ENCODE measurements around the gene CACNA1G. TPM values are rescaled to one million over a fixed set of nuclear protein-coding genes. Genes with fewer than 3 reads are reported as not detected.

Gene CACNA1G
- 0.07 TPM in 1 of 2 replicates, not detected in the other for total RNA-seq

DNA sequence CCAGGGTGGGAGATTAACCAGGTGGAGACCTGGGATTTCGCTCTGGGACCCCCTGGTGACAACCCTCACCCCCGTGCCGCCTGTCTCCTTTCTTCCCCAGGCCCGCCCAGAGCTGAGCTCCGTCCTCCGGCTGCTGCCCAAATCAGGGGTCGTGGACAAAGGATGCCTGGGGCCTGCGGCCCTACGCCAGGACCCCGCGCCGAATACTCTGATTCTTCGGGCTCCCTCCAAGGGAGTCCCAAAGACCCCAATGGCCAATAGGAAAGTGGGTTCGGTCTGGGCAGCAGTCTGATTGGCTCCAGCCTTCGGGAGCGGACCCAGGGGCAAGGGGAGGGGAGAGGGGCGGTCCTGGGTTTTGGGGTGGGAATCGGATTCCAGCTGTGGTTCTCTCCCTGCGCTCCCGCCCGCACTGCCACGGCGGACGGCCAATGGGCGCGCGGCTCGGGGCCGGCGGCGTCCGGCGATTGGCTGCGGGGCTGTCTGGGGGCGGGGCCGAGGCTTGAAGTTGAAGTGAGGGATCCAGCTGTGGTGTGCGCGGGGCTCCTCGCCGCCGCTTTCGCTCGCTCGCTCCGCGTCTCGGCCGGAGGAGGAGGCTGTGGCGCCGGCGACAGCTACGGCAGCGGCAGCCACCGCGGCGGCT, at the start of gene CACNA1G:
CACNA1G (plus strand) TSS at position 531 of the 640 bp plus-strand sequence. CDS start 745 bp downstream, outside the sequence.
- peak; percentile 86 for DNase-seq
- peaks cover 37% of the 10 kb centered on the region for H3K27me3 Mint-ChIP-seq
- intact Hi-C loops (cut with micrococcal nuclease), result loop anchor here (1.0 to 5.0 kb wide), 4 partner anchors 13 to 82 kb away; partner anchors contain the start of genes RSAD1 and SPATA20
- H3K4me1 Mint-ChIP-seq, result peaks cover 29% of the 10 kb centered on the region
- H3K9me3 Mint-ChIP-seq, result no peaks in the 10 kb centered on the region
- POLR2A ChIA-PET, result interaction anchor here (0.5 to 2.7 kb wide), 5 partner anchors 10 to 306 kb away, joined by 3 to 8 read pairs (median 4); partner anchors contain the start of gene TOB1
- peak; percentile 90 for ATAC-seq (ENCODE audit: low read depth)
- peaks cover 5% of the 10 kb centered on the region for H3K36me3 Mint-ChIP-seq (ENCODE audit: low read depth)
- peak within 1 kb of the TSS; percentile 84 for H3K4me3 Mint-ChIP-seq
- CTCF ChIA-PET, result interaction anchor here (1.3 to 2.3 kb wide), 3 partner anchors 9 to 18 kb away, joined by 4 to 6 read pairs (median 6); partner anchors contain the start of gene SPATA20
- no peak within 1 kb of the TSS for H3K27ac Mint-ChIP-seq
- no peak for TF ChIP-seq CTCF (IDR thresholded peaks at IDR 0.05)

DNA sequence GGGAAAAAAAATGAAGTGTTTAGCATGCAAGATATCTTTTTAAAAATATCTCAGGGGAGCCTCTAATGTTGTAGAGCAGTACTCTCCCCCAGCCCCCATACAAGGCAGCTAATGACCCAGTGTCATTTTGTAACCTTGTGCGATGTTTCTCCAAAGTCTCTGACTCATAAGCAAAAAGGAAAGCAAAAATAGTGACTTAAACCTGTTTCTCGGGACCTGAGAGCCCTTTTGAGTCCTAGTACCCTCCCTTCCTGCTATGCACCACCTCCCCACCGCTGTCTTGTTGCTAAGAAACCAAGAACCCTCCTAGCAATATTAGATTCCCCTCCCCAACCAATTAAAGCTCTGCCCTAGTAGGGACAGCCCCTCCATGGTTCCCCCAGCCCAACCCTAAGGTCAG, 49.5 kb upstream of the CACNA1G start:
- no peak overlapping the region for H3K4me3 Mint-ChIP-seq
- no peaks in the 10 kb centered on the region for H3K9me3 Mint-ChIP-seq
- H3K27me3 Mint-ChIP-seq, result no peaks in the 10 kb centered on the region
- no peak for TF ChIP-seq CTCF (IDR thresholded peaks at IDR 0.05)
- DNase-seq (no peak), ATAC-seq (ENCODE audit: low read depth) (peak; percentile 10)
- H3K36me3 Mint-ChIP-seq (ENCODE audit: low read depth), result no peaks in the 10 kb centered on the region
- H3K4me1 Mint-ChIP-seq, result peaks cover 31% of the 10 kb centered on the region
- ChIA-PET POLR2A (no interaction called here), CTCF (no interaction called here)
- intact Hi-C loops (cut with micrococcal nuclease), result no loop called here
- no peak overlapping the region for H3K27ac Mint-ChIP-seq

DNA sequence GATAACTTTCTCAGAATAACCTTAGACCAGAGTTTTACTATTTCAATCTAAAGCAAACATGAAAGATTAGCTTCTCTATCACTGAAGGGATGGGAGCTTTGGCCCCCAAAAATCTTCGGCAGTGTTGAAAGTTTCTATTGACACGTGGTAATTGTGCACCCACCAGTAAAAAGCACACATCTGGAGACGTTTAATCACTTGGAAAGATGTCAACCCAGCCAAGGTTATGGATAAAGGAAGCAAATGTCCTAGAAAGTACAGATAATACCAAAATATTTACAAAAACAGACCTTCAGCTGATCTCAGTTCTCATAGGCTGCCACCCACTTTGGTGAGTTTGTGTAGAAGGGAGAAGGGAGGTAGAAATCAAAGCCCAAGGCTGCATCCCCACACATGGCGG, 47.0 kb upstream of the CACNA1G start:
- intact Hi-C loops (cut with micrococcal nuclease), result no loop called here
- H3K9me3 Mint-ChIP-seq, result no peaks in the 10 kb centered on the region
- ChIA-PET CTCF (no interaction called here), POLR2A (no interaction called here)
- TF ChIP-seq CTCF (IDR thresholded peaks at IDR 0.05), result no peak
- ATAC-seq (ENCODE audit: low read depth), result no peak
- no peaks in the 10 kb centered on the region for H3K36me3 Mint-ChIP-seq (ENCODE audit: low read depth)
- no peaks in the 10 kb centered on the region for H3K27me3 Mint-ChIP-seq
- peaks cover 25% of the 10 kb centered on the region for H3K4me1 Mint-ChIP-seq
- H3K27ac Mint-ChIP-seq, result no peak overlapping the region
- no peak overlapping the region for H3K4me3 Mint-ChIP-seq
- no peak for DNase-seq

- no peak for ATAC-seq (ENCODE audit: low read depth)
- no peaks in the 10 kb centered on the region for H3K9me3 Mint-ChIP-seq
- ChIA-PET CTCF (no interaction called here), POLR2A (no interaction called here)
- TF ChIP-seq CTCF (IDR thresholded peaks at IDR 0.05), result no peak
- intact Hi-C loops (cut with micrococcal nuclease), result no loop called here
- H3K4me1 Mint-ChIP-seq, result peaks cover 17% of the 10 kb centered on the region
- H3K27me3 Mint-ChIP-seq, result no peaks in the 10 kb centered on the region
- no peak overlapping the region for H3K27ac Mint-ChIP-seq
- no peak for DNase-seq
- no peak overlapping the region for H3K4me3 Mint-ChIP-seq
- H3K36me3 Mint-ChIP-seq (ENCODE audit: low read depth), result no peaks in the 10 kb centered on the region
These were observed 46.1 kb upstream of the CACNA1G start for GRCh38 chr17:50514388-50514787.

- Mint-ChIP-seq H3K4me3 (no peak overlapping the region), H3K36me3 (ENCODE audit: low read depth) (no peaks in the 10 kb centered on the region), H3K4me1 (peaks cover 13% of the 10 kb centered on the region), H3K27me3 (no peaks in the 10 kb centered on the region), H3K9me3 (no peaks in the 10 kb centered on the region), H3K27ac (no peak overlapping the region)
- no peak for TF ChIP-seq CTCF (IDR thresholded peaks at IDR 0.05)
- DNase-seq, result no peak
- intact Hi-C loops (cut with micrococcal nuclease), result no loop called here
- ATAC-seq (ENCODE audit: low read depth), result no peak
- ChIA-PET CTCF (no interaction called here), POLR2A (no interaction called here)
These were observed 45.4 kb upstream of the CACNA1G start for GRCh38 chr17:50514936-50515702.

Measured in activated B cell treated with CpG ODN at 0.5 μM for 24 hours (primary cell).